ENCODE results near the gene BZW2.

Gene BZW2

DNA sequence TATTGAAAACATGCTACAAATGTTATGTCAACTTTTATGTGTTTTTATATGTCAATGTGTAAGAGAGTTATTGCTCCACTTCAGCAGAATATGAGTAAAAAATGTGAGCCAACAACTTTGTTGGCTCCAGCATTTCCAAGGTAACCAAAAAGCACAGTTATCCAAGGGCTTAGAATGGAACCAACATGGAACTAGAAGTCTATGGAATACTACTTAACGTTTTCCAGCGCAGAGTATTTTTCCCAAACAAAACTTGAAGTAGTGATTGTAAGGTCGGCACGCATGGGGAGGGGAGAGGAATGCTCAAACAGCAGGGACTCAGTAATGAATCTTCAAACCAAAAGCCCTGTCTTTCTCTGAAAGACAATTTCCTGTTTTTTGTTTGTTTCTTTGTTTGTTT is 62.5 kb downstream of the BZW2 start:
- H3K4me3 ChIP-seq (ENCODE audit: low read length): no peak overlapping the region
- TF ChIP-seq ZNF274 (IDR thresholded peaks at IDR 0.05; ENCODE audit: low read depth, low read length): no peak

DNA sequence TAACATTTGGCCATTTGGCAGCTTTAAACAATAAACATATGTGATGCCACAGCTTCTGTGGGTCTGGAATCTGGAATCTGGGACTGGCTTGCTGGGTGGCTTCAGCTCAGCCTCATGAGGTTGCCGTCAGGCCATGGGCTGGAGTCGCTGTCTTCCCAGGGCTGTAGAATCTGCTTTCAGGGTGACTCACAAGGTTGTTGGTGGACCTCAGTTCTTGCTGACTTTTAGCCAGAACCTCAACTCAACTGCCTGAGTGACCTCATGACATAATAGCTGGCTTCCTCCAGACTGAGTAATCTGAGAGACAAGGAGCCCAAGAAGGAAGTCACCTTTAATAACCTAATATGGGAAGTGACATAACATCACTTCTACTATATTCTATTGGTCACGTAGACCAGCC is 63.0 kb downstream of the BZW2 start:
- TF ChIP-seq ZNF274 (IDR thresholded peaks at IDR 0.05; ENCODE audit: low read depth, low read length): no peak
- H3K4me3 ChIP-seq (ENCODE audit: low read length): no peak overlapping the region

DNA sequence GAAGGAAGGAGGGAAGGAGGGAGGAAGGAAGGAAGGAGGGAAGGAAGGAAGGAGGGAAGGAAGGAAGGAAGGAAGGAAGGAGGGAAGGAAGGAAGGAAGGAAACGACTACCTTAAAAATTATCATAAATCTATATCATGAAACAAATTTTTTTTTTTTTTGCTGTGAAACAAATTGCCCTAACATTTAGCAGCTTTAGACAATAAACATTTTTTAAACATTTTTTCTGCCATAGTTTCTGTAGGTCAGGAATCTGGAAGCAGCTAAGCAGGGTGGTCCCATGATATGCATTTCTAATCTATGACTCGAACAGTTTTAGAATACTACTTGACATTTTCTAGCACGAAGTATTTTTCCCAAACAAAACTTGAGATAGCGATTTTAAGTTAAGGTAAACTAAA is 64.7 kb downstream of the BZW2 start:
- H3K4me3 ChIP-seq (ENCODE audit: low read length): no peak overlapping the region
- no peak for TF ChIP-seq ZNF274 (IDR thresholded peaks at IDR 0.05; ENCODE audit: low read depth, low read length)

DNA sequence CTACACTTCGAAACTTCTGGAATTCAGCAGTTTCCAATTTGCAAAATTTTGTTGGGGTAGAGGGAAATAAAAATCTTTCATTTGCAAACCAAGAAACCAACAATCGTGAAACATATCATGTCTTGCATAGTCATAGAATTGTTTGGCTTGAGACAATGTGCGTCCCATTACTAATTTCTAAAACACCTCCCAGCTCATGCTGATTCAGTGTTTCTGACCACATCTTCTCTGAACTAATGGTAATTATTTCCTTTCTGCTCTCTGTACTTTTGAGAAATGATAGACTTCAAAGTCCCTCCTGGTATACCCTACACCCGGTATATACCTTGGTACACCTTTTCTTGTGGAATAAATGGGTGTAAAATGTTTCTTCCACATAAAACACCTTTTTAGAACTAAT is 65.7 kb downstream of the BZW2 start:
- no peak for TF ChIP-seq ZNF274 (IDR thresholded peaks at IDR 0.05; ENCODE audit: low read depth, low read length)
- no peak overlapping the region for H3K4me3 ChIP-seq (ENCODE audit: low read length)

DNA sequence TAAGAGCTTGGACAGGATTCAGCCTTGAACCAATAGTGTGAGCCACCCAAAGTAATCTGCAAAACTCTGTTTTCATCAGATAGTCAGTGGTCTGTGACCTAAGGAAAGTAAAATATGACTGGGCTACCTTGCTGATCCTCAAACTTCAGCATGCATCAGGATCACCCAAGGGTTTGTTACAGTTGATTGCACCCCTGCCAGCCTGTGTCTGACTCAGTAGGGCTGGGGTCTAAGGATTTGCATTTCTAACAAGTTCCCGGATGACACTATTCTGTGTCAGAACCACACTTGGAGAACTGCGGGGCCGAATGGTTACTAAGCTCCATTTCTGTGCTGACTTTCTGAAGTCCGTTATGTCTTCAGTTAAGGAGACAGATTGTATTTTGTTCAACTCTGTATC is 66.9 kb downstream of the BZW2 start:
- no peak overlapping the region for H3K4me3 ChIP-seq (ENCODE audit: low read length)
- TF ChIP-seq ZNF274 (IDR thresholded peaks at IDR 0.05; ENCODE audit: low read depth, low read length): no peak

DNA sequence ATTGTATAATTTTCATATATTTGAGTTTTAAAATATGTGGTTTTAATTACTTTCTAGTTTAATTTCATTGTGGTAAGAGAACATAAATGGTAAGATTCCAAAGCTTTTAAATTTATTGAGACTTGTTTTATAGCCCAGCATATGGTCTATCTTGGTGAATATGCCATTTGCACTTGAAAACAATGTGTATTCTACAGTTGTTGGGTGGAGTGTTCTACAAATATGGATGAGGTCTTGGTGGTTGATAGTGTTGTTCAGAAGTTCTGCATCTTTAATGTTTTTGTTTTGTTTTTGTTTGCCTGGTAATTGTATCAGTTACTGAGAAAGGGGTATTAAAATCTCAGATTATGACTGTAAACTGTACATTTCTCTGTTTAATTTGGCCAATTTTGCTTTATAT is 69.9 kb downstream of the BZW2 start:
- no peak for TF ChIP-seq ZNF274 (IDR thresholded peaks at IDR 0.05; ENCODE audit: low read depth, low read length)
- no peak overlapping the region for H3K4me3 ChIP-seq (ENCODE audit: low read length)

DNA sequence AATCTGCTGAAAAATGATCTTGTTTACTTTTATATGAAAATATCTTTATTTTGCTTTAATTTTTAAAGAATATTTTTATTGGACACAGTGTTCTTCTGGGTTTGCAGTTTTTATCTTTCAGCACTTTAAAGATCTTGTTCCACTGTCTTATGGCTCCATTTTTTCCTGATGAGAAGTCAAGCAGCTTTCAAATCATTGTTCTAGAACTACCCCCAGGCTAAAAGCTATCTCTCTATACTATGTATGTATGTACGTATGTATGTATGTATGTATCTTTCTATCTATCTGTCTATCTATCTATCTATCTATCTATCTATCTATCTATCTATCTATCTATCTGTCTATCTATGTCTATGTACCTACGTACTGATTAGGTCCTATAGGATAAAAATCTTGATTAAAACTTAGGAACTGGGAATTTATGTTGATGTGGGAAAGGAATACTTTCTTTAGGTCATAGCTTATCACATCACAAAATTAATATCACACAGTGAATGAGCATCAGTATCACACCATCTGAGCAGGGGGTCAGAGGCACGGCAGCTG is 72.2 kb downstream of the BZW2 start:
- TF ChIP-seq ZNF274 (IDR thresholded peaks at IDR 0.05; ENCODE audit: low read depth, low read length): no peak
- no peak overlapping the region for H3K4me3 ChIP-seq (ENCODE audit: low read length)

DNA sequence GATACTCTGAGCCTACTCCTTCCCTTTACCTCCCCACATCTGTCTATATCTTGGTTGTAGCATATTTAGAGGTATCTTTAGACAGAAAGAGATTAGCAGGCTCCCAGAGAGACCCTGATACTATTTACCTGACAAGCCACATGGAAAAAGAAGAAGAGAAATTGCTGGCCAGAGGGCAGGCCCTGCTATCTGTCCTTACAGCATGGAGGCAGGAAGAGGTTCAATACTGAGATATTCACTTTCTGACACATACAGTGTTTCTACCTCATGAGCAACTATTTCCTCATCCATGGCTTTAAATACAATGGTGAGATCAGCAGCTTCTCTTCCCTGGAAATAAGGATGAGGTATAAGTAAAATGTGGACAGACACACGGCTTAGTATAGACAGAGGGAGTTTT is 73.7 kb downstream of the BZW2 start:
- no peak overlapping the region for H3K4me3 ChIP-seq (ENCODE audit: low read length)
- no peak for TF ChIP-seq ZNF274 (IDR thresholded peaks at IDR 0.05; ENCODE audit: low read depth, low read length)

DNA sequence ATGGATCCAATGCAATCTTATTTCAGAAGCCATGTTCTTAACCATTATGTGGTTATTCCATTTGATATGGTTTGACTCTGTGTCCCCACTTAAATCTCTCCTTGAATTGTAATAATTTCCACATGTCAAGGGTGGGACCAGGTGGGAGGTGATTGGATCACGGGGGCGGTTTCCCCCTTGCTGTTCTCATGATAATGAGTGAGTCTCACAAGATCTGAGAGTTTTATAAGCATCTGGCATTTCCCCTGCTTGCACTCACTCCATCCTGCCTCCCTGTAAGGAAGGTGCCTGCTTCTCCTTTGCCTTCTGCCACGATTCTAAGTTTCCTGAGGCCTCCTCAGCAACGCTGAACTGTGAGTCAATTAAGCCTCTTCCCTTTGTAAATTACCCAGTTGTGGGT is 75.6 kb downstream of the BZW2 start:
- no peak overlapping the region for H3K4me3 ChIP-seq (ENCODE audit: low read length)
- TF ChIP-seq ZNF274 (IDR thresholded peaks at IDR 0.05; ENCODE audit: low read depth, low read length): no peak

DNA sequence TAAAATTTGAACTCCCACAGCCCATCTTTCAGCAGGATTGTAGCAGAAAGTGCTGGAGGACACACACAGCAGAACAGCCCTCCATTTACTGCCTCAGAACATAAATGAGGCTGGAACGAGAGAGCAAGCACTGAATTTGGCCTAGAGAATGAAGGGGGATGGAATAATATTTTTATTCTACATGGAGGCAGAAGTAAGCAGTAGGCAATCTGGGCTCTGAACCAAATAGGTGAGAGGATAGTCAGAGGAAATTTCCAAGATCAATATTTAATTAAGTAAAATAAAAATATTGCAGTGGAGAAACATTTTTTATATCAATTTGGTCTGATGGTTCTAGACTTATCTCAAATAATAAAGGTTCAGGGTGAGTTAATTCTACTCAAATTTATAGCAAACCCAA is 78.4 kb downstream of the BZW2 start:
- no peak for TF ChIP-seq ZNF274 (IDR thresholded peaks at IDR 0.05; ENCODE audit: low read depth, low read length)

DNA sequence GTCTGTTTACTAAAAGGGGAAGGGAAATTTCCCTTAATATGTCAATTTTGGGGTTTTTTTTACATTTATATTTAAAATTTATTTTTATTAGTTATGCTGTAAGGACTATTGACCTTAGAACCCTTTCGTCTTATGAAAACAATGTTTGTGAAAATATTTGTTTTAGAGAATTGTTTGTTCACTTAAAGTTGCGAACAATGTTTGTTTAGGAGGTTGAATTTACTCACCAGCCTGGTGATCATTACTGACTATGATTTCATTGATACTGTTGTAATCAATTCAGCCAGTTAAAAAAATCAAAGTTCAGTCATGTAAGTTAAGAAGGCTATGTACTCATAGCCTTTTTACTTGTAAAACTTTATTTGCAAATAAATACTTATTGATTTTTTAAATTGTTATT is 80.2 kb downstream of the BZW2 start:
- TF ChIP-seq ZNF274 (IDR thresholded peaks at IDR 0.05; ENCODE audit: low read depth, low read length): no peak
- no peak overlapping the region for H3K4me3 ChIP-seq (ENCODE audit: low read length)

More for the DNA sequence above, 78.4 kb downstream of the BZW2 start:
- H3K4me3 ChIP-seq (ENCODE audit: low read length): no peak overlapping the region

DNA sequence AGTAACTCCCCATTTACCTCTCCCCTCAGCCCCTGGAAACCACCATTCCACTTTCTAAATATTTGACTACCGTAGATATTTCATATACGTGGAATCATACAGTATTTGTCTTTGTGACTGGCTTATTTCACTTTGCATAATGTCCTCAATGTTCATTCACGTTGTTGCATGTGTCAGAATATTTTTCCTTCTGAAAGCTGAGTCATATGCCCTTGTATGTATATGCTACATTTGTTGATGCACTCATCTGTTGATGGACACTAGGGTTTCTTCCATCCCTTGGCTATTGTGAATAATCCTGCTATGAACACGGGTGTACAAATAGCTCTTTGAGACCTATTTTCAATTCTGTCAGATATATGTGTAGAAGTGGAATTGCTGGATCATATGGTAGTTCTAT is 81.8 kb downstream of the BZW2 start:
- no peak for TF ChIP-seq ZNF274 (IDR thresholded peaks at IDR 0.05; ENCODE audit: low read depth, low read length)
- no peak overlapping the region for H3K4me3 ChIP-seq (ENCODE audit: low read length)

DNA sequence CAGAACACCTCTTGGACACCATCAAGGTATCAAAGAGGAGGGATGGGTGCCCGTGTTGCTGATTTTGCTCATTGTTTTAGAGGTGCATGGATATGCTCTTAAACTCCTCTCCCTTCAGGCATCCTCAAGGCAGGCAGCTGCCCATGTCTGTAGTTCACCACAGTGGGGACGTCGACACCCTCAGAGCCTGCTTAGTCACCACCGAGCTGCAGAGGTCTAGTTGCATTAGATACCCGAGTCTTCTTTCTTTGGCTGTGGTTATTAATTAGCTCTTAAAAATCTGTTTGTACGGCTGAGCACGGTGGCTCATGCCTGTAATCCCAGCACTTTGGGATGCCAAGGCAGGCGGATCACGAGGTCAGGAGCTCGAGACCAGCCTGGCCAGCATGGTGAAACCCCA is 82.8 kb downstream of the BZW2 start:
- no peak for TF ChIP-seq ZNF274 (IDR thresholded peaks at IDR 0.05; ENCODE audit: low read depth, low read length)
- no peak overlapping the region for H3K4me3 ChIP-seq (ENCODE audit: low read length)

DNA sequence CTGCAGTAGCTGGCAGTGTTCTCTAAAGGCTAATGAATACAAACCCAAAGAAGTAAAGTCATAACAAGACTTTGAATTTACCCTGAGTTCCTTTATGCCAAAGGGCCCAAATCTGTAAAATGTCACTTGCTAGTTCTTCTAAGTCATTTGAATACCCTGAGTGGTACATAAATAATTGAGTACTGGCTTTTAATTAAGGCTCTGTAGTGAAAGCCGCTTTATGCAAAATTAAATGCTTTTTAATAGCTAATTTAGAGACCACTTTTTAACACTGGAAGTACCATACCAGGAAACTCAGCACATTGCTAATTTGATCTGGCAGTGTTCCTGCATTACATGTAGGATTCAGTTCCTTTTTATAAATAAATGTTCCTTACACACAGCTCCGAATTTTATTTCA is 83.6 kb downstream of the BZW2 start:
- no peak overlapping the region for H3K4me3 ChIP-seq (ENCODE audit: low read length)
- no peak for TF ChIP-seq ZNF274 (IDR thresholded peaks at IDR 0.05; ENCODE audit: low read depth, low read length)

DNA sequence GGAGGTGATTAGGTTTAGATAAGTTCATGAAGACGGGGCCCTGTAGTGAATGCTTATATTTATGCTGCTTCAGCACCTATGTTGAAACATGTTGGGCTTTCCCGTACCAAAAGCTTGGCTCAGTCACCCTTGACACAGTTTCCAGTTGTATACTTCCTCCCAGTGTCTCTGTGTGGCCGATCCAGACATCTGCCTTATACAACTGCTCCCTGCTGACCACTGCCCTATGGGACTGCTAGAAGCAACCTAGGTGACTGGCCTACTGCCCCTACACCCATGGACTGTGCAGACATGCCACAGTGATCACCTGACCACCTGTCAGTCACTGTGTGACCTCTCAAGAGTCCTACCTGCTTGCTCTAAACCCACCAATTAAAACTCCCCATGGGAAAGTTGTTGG is 85.0 kb downstream of the BZW2 start:
- no peak for TF ChIP-seq ZNF274 (IDR thresholded peaks at IDR 0.05; ENCODE audit: low read depth, low read length)
- H3K4me3 ChIP-seq (ENCODE audit: low read length): no peak overlapping the region

DNA sequence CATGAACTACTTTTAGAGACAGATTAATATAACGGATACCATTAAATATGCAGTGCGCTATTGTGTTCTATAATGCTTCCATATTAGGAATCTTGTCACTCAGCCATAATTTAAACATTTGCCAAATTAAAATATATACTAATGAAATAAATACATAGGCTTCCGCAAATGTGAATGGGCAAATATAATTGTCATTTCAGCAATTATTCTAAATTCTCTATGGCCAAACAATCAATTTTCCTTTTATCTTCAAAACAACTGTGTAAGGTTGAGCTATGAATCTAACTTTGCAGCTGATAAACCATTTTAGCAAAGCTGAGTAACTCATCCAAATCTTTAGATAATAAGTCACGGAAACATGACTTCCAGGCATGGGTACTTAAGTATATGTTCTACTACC is 86.8 kb downstream of the BZW2 start:
- TF ChIP-seq ZNF274 (IDR thresholded peaks at IDR 0.05; ENCODE audit: low read depth, low read length): no peak
- no peak overlapping the region for H3K4me3 ChIP-seq (ENCODE audit: low read length)

Data from GM08714 (cell line).